GM23248 (cell line): ENCODE data around the gene AGAP1.

ENCODE experiments used
- EZH2 ChIP-seq: fragments of 200-600 bp; sonication (generic); IDR thresholded peaks from 2 replicates; pipeline ENCODE4 v1.6.1; 2018; ENCODE audit warnings: antibody characterized with exemption, mild to moderate bottlenecking; ENCODE audit not compliant: insufficient read depth, poor library complexity, severe bottlenecking
- EZH2phosphoT487 ChIP-seq: fragments of 200-600 bp; sonication (generic); IDR thresholded peaks from 2 replicates; pipeline ENCODE4 v1.6.1; 2018; ENCODE audit warnings: antibody characterized with exemption, moderate library complexity, mild to moderate bottlenecking, low read depth; ENCODE audit not compliant: insufficient read depth

DNA sequence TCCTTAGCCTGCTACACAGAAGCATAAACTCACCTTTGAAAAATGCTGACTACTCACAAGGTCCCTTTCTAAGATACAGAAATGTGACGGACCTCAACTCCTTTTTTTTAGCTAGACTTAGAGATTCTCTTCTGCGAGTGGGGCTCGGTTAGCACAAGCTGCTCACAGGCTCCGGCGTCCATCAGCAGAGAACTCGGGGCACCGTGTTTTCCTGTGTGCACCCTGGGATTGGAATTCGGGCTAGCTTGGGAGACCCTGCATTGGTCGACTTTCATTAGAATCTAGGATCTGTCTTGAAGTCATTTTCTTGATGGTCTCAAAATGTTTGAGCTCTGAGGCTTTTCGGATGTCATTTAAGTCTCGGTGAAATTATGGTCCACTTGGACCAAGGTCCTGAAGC, 483.1 kb downstream of the AGAP1 start:
- TF ChIP-seq EZH2 (no peak), EZH2phosphoT487 (no peak)
